ENCODE data around the gene RILPL1.
"Not testable (repeated sequence)": the region's sequence is repeated elsewhere in the genome, so short reads cannot be mapped to it uniquely, and the experiment has no call there.

Gene RILPL1

GRCh38 chr12:123485756-123486155, 47.8 kb downstream of the RILPL1 start:
- Histone ChIP-seq H2AFZ (ENCODE audit: low read length) (no peak overlapping the region), H3K9ac (ENCODE audit: low read length) (no peak overlapping the region), H4K20me1 (ENCODE audit: insufficient read depth, low read length) (no peaks in the 10 kb centered on the region), H3K4me1 (ENCODE audit: insufficient read depth, low read length, severe bottlenecking) (peaks cover 21% of the 10 kb centered on the region), H3K27me3 (ENCODE audit: insufficient read depth, low read length) (no peaks in the 10 kb centered on the region), H3K9me3 (ENCODE audit: low read length) (no peaks in the 10 kb centered on the region), H3F3A (ENCODE audit: insufficient read depth, low read length) (no peaks in the 10 kb centered on the region), H3K4me2 (ENCODE audit: low read length) (no peak overlapping the region), H3K27ac (ENCODE audit: low read depth, low read length, poor library complexity, severe bottlenecking) (no peak overlapping the region), H3K36me3 (ENCODE audit: insufficient read depth, low read length) (no peaks in the 10 kb centered on the region), H3K79me2 (ENCODE audit: insufficient read depth, low read length) (no peaks in the 10 kb centered on the region), H3K9me2 (ENCODE audit: low read depth, low read length) (no peaks in the 10 kb centered on the region), H3K4me3 (ENCODE audit: low read depth, low read length, poor library complexity, severe bottlenecking) (no peak overlapping the region)
- no peak for TF ChIP-seq EZH2 (IDR thresholded peaks at IDR 0.05; ENCODE audit: borderline replicate concordance, low read length)
- TF ChIP-seq, protein P1, sequence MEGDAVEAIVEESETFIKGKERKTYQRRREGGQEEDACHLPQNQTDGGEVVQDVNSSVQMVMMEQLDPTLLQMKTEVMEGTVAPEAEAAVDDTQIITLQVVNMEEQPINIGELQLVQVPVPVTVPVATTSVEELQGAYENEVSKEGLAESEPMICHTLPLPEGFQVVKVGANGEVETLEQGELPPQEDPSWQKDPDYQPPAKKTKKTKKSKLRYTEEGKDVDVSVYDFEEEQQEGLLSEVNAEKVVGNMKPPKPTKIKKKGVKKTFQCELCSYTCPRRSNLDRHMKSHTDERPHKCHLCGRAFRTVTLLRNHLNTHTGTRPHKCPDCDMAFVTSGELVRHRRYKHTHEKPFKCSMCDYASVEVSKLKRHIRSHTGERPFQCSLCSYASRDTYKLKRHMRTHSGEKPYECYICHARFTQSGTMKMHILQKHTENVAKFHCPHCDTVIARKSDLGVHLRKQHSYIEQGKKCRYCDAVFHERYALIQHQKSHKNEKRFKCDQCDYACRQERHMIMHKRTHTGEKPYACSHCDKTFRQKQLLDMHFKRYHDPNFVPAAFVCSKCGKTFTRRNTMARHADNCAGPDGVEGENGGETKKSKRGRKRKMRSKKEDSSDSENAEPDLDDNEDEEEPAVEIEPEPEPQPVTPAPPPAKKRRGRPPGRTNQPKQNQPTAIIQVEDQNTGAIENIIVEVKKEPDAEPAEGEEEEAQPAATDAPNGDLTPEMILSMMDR (IDR thresholded peaks at IDR 0.05; ENCODE audit: low read length): no peak

DNA sequence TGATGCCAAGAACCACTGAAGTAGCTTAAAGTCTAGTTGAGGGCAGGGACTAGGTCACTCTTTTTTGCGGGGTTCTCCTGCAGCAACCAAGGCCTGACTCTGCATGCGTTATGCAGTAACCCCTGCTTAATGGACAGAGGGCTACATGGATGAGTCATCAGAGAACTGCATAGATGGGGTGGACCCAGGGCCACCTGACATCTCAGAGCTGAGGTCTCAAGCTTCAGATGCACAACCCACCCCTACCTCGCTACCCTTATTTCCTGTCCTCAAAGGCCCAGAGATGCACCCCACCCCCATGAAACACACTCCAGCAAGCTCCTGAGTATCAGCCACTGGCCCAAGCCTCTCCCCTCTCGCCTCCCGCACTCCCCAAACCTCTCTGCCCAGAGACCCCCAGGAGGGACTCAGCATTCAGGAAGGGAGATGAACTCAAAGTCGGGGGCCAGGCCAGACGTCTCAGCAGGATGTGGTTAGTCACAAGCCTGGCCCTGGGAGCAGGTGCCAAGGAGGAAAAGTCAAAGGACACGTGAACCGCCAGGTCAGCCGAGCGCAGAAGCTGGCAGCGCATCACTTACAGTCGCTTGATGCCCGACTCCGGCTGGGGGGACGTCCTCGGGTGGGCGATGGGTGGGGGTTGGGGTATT, 49.8 kb downstream of the RILPL1 start:
- Histone ChIP-seq H3K9ac (ENCODE audit: low read length) (no peak overlapping the region), H3F3A (ENCODE audit: insufficient read depth, low read length) (no peaks in the 10 kb centered on the region), H3K27ac (ENCODE audit: low read depth, low read length, poor library complexity, severe bottlenecking) (no peak overlapping the region), H3K79me2 (ENCODE audit: insufficient read depth, low read length) (no peaks in the 10 kb centered on the region), H3K4me2 (ENCODE audit: low read length) (no peak overlapping the region), H4K20me1 (ENCODE audit: insufficient read depth, low read length) (no peaks in the 10 kb centered on the region), H2AFZ (ENCODE audit: low read length) (no peak overlapping the region), H3K4me1 (ENCODE audit: insufficient read depth, low read length, severe bottlenecking) (peaks cover 41% of the 10 kb centered on the region), H3K4me3 (ENCODE audit: low read depth, low read length, poor library complexity, severe bottlenecking) (no peak overlapping the region), H3K36me3 (ENCODE audit: insufficient read depth, low read length) (no peaks in the 10 kb centered on the region), H3K27me3 (ENCODE audit: insufficient read depth, low read length) (no peaks in the 10 kb centered on the region), H3K9me2 (ENCODE audit: low read depth, low read length) (no peaks in the 10 kb centered on the region), H3K9me3 (ENCODE audit: low read length) (no peaks in the 10 kb centered on the region)
- TF ChIP-seq, protein P1 (IDR thresholded peaks at IDR 0.05; ENCODE audit: low read length): no peak
- no peak for TF ChIP-seq EZH2 (IDR thresholded peaks at IDR 0.05; ENCODE audit: borderline replicate concordance, low read length)

- Histone ChIP-seq H4K20me1 (ENCODE audit: insufficient read depth, low read length) (no peaks in the 10 kb centered on the region), H3F3A (ENCODE audit: insufficient read depth, low read length) (no peaks in the 10 kb centered on the region), H3K4me2 (ENCODE audit: low read length) (no peak overlapping the region)
Measured at GRCh38 chr12:123482876-123483275, 50.6 kb downstream of the RILPL1 start.

GRCh38 chr12:123481251-123481650, 52.3 kb downstream of the RILPL1 start:
- peak overlapping the region; percentile 69 for H3K4me2 ChIP-seq (ENCODE audit: low read length)
- peak overlapping the region; percentile 72 for H3K9ac ChIP-seq (ENCODE audit: low read length)
- not testable (repeated sequence) for H3K27me3 ChIP-seq (ENCODE audit: insufficient read depth, low read length)

More at GRCh38 chr12:123482876-123483275, 50.6 kb downstream of the RILPL1 start:
- H3K79me2 ChIP-seq (ENCODE audit: insufficient read depth, low read length): no peaks in the 10 kb centered on the region
- no peaks in the 10 kb centered on the region for H3K36me3 ChIP-seq (ENCODE audit: insufficient read depth, low read length)
- H3K27me3 ChIP-seq (ENCODE audit: insufficient read depth, low read length): no peaks in the 10 kb centered on the region
- H2AFZ ChIP-seq (ENCODE audit: low read length): no peak overlapping the region
- H3K27ac ChIP-seq (ENCODE audit: low read depth, low read length, poor library complexity, severe bottlenecking): no peak overlapping the region
- H3K4me1 ChIP-seq (ENCODE audit: insufficient read depth, low read length, severe bottlenecking): peaks cover 50% of the 10 kb centered on the region
- TF ChIP-seq EZH2 (IDR thresholded peaks at IDR 0.05; ENCODE audit: borderline replicate concordance, low read length): no peak
- TF ChIP-seq, protein P1 (IDR thresholded peaks at IDR 0.05; ENCODE audit: low read length): no peak
- H3K9ac ChIP-seq (ENCODE audit: low read length): no peak overlapping the region
- no peaks in the 10 kb centered on the region for H3K9me3 ChIP-seq (ENCODE audit: low read length)
- H3K4me3 ChIP-seq (ENCODE audit: low read depth, low read length, poor library complexity, severe bottlenecking): no peak overlapping the region
- no peaks in the 10 kb centered on the region for H3K9me2 ChIP-seq (ENCODE audit: low read depth, low read length)

More at GRCh38 chr12:123481251-123481650, 52.3 kb downstream of the RILPL1 start:
- H3K4me1 ChIP-seq (ENCODE audit: insufficient read depth, low read length, severe bottlenecking): peaks cover 66% of the 10 kb centered on the region
- H3K79me2 ChIP-seq (ENCODE audit: insufficient read depth, low read length); H3K36me3 ChIP-seq (ENCODE audit: insufficient read depth, low read length); H4K20me1 ChIP-seq (ENCODE audit: insufficient read depth, low read length); H3F3A ChIP-seq (ENCODE audit: insufficient read depth, low read length); H3K9me2 ChIP-seq (ENCODE audit: low read depth, low read length); H3K9me3 ChIP-seq (ENCODE audit: low read length); H2AFZ ChIP-seq (ENCODE audit: low read length): not testable (repeated sequence)
- H3K27ac ChIP-seq (ENCODE audit: low read depth, low read length, poor library complexity, severe bottlenecking): peak overlapping the region; percentile 61
- peak overlapping the region; percentile 63 for H3K4me3 ChIP-seq (ENCODE audit: low read depth, low read length, poor library complexity, severe bottlenecking)
